Posterior cingulate gyrus (tissue), 11 donors: ENCODE measurements around the gene SPAG5.

Source experiments
- DNase-seq, 10 donors: peaks; one replicate each; pipeline versions ENCODE4 v3.0.0 to v3.0.0-alpha.2; 2020 to 2021; ENCODE audit warnings: mixed read lengths in 3 of 10
- intact Hi-C: fragments of 100-400 bp; cut with DNase I; formaldehyde crosslinking; loops from one replicate; pipeline ENCODE4 v1.15.1; 2023

SPAG5 gene

GRCh38 chr17:28530250-28530649 is 68.6 kb downstream of the SPAG5 start:
- intact Hi-C loops, result no loop called here

GRCh38 chr17:28529013-28529400 is 69.8 kb downstream of the SPAG5 start:
- DNase-seq, result peak in 2 of 10 donors; percentile 26 to 57
- intact Hi-C loops, result no loop called here

More at GRCh38 chr17:28530250-28530649, 68.6 kb downstream of the SPAG5 start:
- DNase-seq, result no peak

GRCh38 chr17:28528327-28529012 is 70.4 kb downstream of the SPAG5 start:
- DNase-seq, result peak in 2 of 10 donors; percentile 23 to 49
- intact Hi-C loops, result no loop called here

GRCh38 chr17:28527859-28528258 is 71.0 kb downstream of the SPAG5 start:
- intact Hi-C loops, result no loop called here
- peak in 2 of 10 donors; percentile 39 to 70 for DNase-seq
